ENCODE results near the gene COMT. TPM values are rescaled to one million over a fixed set of nuclear protein-coding genes. Genes with fewer than 3 reads are reported as not detected.
A peak's percentile ranks its signal among the peaks of the same experiment; 100 is the strongest.

The COMT gene
- total RNA-seq, 1 experiment from 2014 or later, result 196 TPM

DNA sequence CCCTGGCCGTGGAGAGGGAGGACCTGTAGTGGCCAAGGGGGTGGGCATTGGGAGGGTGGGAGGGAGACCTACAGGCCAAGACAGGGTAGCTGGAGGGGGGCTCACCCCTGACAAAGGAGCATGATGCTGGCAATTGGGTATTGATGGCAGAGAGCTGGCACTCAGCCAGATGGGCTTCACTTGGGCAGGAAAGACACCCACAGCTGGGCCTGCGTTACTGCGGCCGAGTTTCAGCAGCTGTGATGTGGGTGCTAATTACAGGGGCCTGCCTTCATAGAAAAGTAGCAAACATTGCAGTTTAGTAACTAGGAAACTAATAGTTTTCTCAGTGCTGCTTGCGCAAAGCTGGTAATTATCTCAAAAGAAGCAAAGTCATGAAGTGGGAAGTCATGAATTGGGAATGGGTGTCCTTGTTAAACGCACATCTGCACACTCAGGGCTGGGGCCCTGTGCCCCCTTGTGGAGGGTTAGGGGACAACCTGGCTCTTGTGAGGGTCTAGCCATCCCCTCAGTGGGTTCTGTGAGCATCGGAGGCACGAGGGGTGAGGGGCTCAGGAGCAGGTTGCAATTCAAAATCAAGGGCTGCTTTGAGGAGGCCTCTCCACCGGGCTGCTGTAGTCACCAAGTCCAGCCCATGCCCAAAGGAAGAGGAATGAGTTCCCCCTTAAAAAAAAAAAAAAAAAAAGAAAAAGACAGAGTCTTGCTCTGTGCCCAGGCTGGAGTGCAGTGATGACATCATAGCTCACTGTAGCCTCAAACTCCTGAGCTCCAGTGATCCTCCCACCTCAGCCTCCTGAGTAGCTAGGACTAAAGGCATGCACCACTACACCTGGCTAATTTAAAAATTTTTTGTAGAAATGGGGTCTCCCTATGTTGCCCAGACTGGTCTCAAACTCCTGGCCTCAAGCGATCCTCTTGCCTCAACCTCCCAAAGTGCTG, 24.5 kb downstream of the COMT start:
- Mint-ChIP-seq H3K36me3 (ENCODE audit: insufficient read depth, unreplicated experiment) (peaks cover 25% of the 10 kb centered on the region), H3K27me3 (ENCODE audit: insufficient read depth, unreplicated experiment) (no peaks in the 10 kb centered on the region), H3K4me3 (ENCODE audit: unreplicated experiment) (no peak overlapping the region), H3K4me1 (ENCODE audit: insufficient read depth, unreplicated experiment) (peaks cover 5% of the 10 kb centered on the region), H3K9me3 (ENCODE audit: unreplicated experiment) (no peaks in the 10 kb centered on the region), H3K27ac (ENCODE audit: low read depth, unreplicated experiment) (no peak overlapping the region)
- ChIA-PET POLR2A (interaction anchor here (0.9 kb wide), 1 partner anchor 476 kb away, joined by 3 read pairs; no protein-coding TSS in a partner anchor), CTCF (interaction anchor here (0.6 kb wide), 2 partner anchors 15 to 96 kb away, joined by 3 read pairs; no protein-coding TSS in a partner anchor)
- no peak for DNase-seq (ENCODE audit: unreplicated experiment)
- no TSS peak for BruUV-seq (replicated peaks)
- intact Hi-C loops (cut with micrococcal nuclease), result no loop called here
- TF ChIP-seq, protein P1, sequence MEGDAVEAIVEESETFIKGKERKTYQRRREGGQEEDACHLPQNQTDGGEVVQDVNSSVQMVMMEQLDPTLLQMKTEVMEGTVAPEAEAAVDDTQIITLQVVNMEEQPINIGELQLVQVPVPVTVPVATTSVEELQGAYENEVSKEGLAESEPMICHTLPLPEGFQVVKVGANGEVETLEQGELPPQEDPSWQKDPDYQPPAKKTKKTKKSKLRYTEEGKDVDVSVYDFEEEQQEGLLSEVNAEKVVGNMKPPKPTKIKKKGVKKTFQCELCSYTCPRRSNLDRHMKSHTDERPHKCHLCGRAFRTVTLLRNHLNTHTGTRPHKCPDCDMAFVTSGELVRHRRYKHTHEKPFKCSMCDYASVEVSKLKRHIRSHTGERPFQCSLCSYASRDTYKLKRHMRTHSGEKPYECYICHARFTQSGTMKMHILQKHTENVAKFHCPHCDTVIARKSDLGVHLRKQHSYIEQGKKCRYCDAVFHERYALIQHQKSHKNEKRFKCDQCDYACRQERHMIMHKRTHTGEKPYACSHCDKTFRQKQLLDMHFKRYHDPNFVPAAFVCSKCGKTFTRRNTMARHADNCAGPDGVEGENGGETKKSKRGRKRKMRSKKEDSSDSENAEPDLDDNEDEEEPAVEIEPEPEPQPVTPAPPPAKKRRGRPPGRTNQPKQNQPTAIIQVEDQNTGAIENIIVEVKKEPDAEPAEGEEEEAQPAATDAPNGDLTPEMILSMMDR (IDR thresholded peaks at IDR 0.05; ENCODE audit: unreplicated experiment), result peak; percentile 12

DNA sequence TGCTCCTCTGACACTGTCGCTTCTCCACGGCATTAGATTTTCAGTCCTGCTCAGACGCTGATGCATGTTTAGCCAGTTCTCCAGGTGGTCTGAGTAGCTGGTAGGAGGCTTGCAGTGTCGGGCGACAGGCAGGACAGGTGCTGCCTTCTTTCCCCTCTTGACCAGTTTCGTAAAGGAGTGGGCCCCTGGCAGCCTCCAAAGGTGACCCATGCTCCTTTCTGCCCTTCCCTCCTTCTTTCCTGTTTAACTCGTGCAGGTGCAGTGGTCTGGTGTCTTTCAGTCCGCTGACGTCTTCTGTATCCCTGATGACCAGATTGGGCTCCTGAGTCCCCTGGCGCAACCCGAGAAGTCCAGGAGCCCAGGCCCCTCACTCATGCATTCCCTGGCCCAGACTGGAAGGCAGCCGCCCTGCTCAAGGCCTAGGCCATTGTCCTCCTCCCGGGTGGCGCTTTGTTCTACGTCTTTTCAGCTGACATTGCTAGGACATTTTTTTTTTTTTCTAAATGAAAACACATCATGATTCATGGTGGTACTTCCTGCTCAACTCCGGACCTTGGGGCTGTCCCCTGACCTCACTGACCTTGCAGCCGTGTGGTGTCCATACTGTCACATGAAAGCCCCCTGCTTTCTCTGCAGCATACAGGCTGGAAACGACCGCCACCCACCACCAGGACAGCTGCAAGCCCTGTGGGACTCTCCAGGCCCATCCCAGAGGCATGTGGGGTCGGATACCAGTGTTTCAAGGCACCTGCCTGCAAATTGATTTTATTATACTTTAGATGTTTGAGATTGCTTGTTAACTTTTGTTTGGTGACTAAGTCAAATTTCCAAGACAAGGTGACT, 25.6 kb downstream of the COMT start:
- POLR2A ChIA-PET, result no interaction called here
- H3K27me3 Mint-ChIP-seq (ENCODE audit: insufficient read depth, unreplicated experiment), result no peaks in the 10 kb centered on the region
- CTCF ChIA-PET, result interaction anchor here (0.6 kb wide), 1 partner anchor 14 kb away, joined by 3 read pairs; no protein-coding TSS in a partner anchor

DNA sequence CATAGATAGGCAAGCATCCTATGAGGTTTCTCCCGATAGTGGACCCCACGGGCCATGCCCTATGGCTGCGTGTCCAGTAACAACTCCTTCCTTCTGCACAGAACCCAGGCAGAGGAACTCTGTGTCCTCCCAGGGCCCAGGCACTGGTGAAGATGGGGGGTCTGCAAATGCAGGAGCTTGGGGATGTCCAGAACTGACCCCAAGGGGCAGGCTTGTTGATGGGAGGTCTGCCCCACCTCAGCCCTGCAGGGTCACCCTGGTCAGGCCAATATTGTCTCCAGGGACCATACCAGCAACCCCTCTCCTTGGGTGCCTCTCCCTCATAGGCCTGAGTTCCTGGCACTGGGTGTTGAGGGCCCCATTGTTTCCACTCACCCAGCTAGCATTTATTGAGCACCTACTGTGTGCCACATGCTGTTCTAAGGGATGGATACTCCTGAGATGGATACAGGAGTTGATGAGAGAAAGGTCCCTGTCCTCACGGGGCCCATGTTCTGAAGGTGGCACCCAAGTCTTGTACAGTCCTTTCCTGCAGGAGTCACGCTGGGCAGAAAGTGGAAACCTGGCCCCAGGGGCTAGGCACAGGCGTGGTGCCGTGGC, 26.4 kb downstream of the COMT start:
- no peak for DNase-seq (ENCODE audit: unreplicated experiment)
- ChIA-PET POLR2A (no interaction called here), CTCF (no interaction called here)
- Mint-ChIP-seq H3K27me3 (ENCODE audit: insufficient read depth, unreplicated experiment) (no peaks in the 10 kb centered on the region), H3K36me3 (ENCODE audit: insufficient read depth, unreplicated experiment) (peaks cover 19% of the 10 kb centered on the region), H3K9me3 (ENCODE audit: unreplicated experiment) (no peaks in the 10 kb centered on the region), H3K4me3 (ENCODE audit: unreplicated experiment) (no peak overlapping the region), H3K4me1 (ENCODE audit: insufficient read depth, unreplicated experiment) (peaks cover 3% of the 10 kb centered on the region), H3K27ac (ENCODE audit: low read depth, unreplicated experiment) (no peak overlapping the region)
- TF ChIP-seq, protein P1 (IDR thresholded peaks at IDR 0.05; ENCODE audit: unreplicated experiment), result no peak
- intact Hi-C loops (cut with micrococcal nuclease), result no loop called here
- no TSS peak for BruUV-seq (replicated peaks)

More for the DNA sequence above, 25.6 kb downstream of the COMT start:
- Mint-ChIP-seq H3K9me3 (ENCODE audit: unreplicated experiment) (no peaks in the 10 kb centered on the region), H3K4me3 (ENCODE audit: unreplicated experiment) (no peak overlapping the region), H3K27ac (ENCODE audit: low read depth, unreplicated experiment) (no peak overlapping the region), H3K36me3 (ENCODE audit: insufficient read depth, unreplicated experiment) (peaks cover 21% of the 10 kb centered on the region), H3K4me1 (ENCODE audit: insufficient read depth, unreplicated experiment) (peaks cover 5% of the 10 kb centered on the region)
- TF ChIP-seq, protein P1 (IDR thresholded peaks at IDR 0.05; ENCODE audit: unreplicated experiment), result no peak
- BruUV-seq (replicated peaks), result no TSS peak
- DNase-seq (ENCODE audit: unreplicated experiment), result no peak
- intact Hi-C loops (cut with micrococcal nuclease), result no loop called here

Data from MCF 10A (cell line).